ENCODE measurements around the gene LBR.

GRCh38 chr1:225373155-225373554 is 54.7 kb downstream of the LBR start:
- TF ChIP-seq CTCF (conservative IDR thresholded peaks at IDR 0.05; ENCODE audit: low read depth in 2 of 2), result no peak
- TF ChIP-seq POLR2AphosphoS5 (IDR thresholded peaks at IDR 0.05; ENCODE audit: low read depth), result no peak
- TF ChIP-seq EZH2 (IDR thresholded peaks at IDR 0.05; ENCODE audit: low read depth, unreplicated experiment), result no peak
- TF ChIP-seq JUNB (IDR thresholded peaks at IDR 0.05; ENCODE audit: unreplicated experiment), result no peak

Measured in GM23338 (cell line).